A549 (cell line): ENCODE measurements around the gene VCL. TPM values are rescaled to one million over a fixed set of nuclear protein-coding genes. Genes with fewer than 3 reads are reported as not detected.

ENCODE experiments used
- BHLHE40 ChIP-seq: IDR thresholded peaks from 2 replicates; pipeline ENCODE4 v1.6.1; 2012; ENCODE audit warnings: low read depth, low read length, inconsistent platforms
- CHD2 ChIP-seq: fragments of 150-350 bp; IDR thresholded peaks from 2 replicates; pipeline ENCODE4 v1.6.1; 2014; ENCODE audit warnings: low read length; ENCODE audit not compliant: partially characterized antibody
- CHD4 ChIP-seq: fragments of 200-600 bp; sonication (generic); IDR thresholded peaks from 2 replicates; pipeline ENCODE4 v1.6.1; 2016; ENCODE audit warnings: antibody characterized with exemption, mild to moderate bottlenecking, borderline replicate concordance
- EHF ChIP-seq: fragments of 250-450 bp; sonication (Bioruptor Pico); IDR thresholded peaks from 2 replicates; pipeline ENCODE4 v1.5.0; 2020; ENCODE audit warnings: mild to moderate bottlenecking
- EHMT2 ChIP-seq: fragments of 200-600 bp; sonication (generic); IDR thresholded peaks from 2 replicates; pipeline ENCODE4 v1.6.1; 2016; ENCODE audit warnings: antibody characterized with exemption, low read depth, mild to moderate bottlenecking, moderate library complexity
- EP300 ChIP-seq, 2 experiments: fragments of >200 bp; sonication (Bioruptor Twin); formaldehyde crosslinking; IDR thresholded peaks; 2 replicates in 1 of 2; 3 replicates in 1 of 2; pipeline ENCODE4 v1.6.1; 2016 to 2017
- FOSL2 ChIP-seq, 2 experiments: fragments of 450-650 bp in 1 of 2; fragments of >200 bp in 1 of 2; sonication (Bioruptor Twin) in 1 of 2; formaldehyde crosslinking; IDR thresholded peaks; 2 replicates each; pipeline versions ENCODE4 v1.5.0 to v1.6.1; 2016 to 2020; ENCODE audit warnings: mild to moderate bottlenecking in 1 of 2, moderate library complexity in 1 of 2
- HEYL ChIP-seq: fragments of 250-450 bp; sonication (Bioruptor Pico); IDR thresholded peaks from 2 replicates; pipeline ENCODE4 v1.8.0; 2021; ENCODE audit warnings: mild to moderate bottlenecking, moderate library complexity
- HOXA7 ChIP-seq: fragments of 250-450 bp; sonication (Bioruptor Pico); IDR thresholded peaks from 2 replicates; pipeline ENCODE4 v1.5.0; 2020; ENCODE audit warnings: mild to moderate bottlenecking, moderate library complexity
- HOXB13 ChIP-seq: fragments of 250-450 bp; sonication (Bioruptor Pico); IDR thresholded peaks from 2 replicates; pipeline ENCODE4 v1.5.0; 2020; ENCODE audit warnings: low read depth, mild to moderate bottlenecking, moderate library complexity
- HOXB5 ChIP-seq: fragments of 250-450 bp; sonication (Bioruptor Pico); IDR thresholded peaks from 2 replicates; pipeline ENCODE4 v1.5.0; 2020; ENCODE audit warnings: mild to moderate bottlenecking, moderate library complexity
- KDM1A ChIP-seq: fragments of 200-600 bp; sonication (generic); IDR thresholded peaks from 2 replicates; pipeline ENCODE4 v1.6.1; 2016; ENCODE audit warnings: low read depth, mild to moderate bottlenecking
- KDM5A ChIP-seq: fragments of 200-600 bp; sonication (generic); IDR thresholded peaks from 2 replicates; pipeline ENCODE4 v1.6.1; 2016; ENCODE audit warnings: antibody characterized with exemption, mild to moderate bottlenecking
- MAZ ChIP-seq: fragments of 150-350 bp; IDR thresholded peaks from 2 replicates; pipeline ENCODE4 v1.6.1; 2014; ENCODE audit warnings: antibody characterized with exemption, low read depth, low read length, borderline replicate concordance
- MYC ChIP-seq: IDR thresholded peaks from 2 replicates; pipeline ENCODE4 v1.6.1; 2012; ENCODE audit warnings: mild to moderate bottlenecking, inconsistent platforms, low read length, improper control_type of control experiment, borderline replicate concordance
- NPAS2 ChIP-seq: fragments of 250-450 bp; sonication (Bioruptor Pico); IDR thresholded peaks from 2 replicates; pipeline ENCODE4 v1.8.0; 2022; ENCODE audit warnings: mild to moderate bottlenecking, moderate library complexity, borderline replicate concordance
- POLR2A ChIP-seq: IDR thresholded peaks from 2 replicates; pipeline ENCODE4 v1.6.1; 2012; ENCODE audit warnings: mild to moderate bottlenecking, low read length
- POLR2AphosphoS2 ChIP-seq: conservative IDR thresholded peaks from 2 replicates; pipeline ENCODE4 v1.6.1; 2012; ENCODE audit warnings: low read length, improper control_type of control experiment, inconsistent platforms
- RAD21 ChIP-seq, 2 experiments: fragments of >200 bp in 1 of 2; sonication (Bioruptor Twin) in 1 of 2; formaldehyde crosslinking in 1 of 2; IDR thresholded peaks in 1 of 2; conservative IDR thresholded peaks in 1 of 2; 2 replicates in 1 of 2; 3 replicates in 1 of 2; pipeline ENCODE4 v1.6.1; 2012 to 2018; ENCODE audit warnings: inconsistent platforms in 1 of 2
- RFX5 ChIP-seq: fragments of 450-650 bp; IDR thresholded peaks from 2 replicates; pipeline ENCODE4 v1.7.1; 2014; ENCODE audit warnings: antibody characterized with exemption, mild to moderate bottlenecking, moderate library complexity
- SMC3 ChIP-seq: fragments of >200 bp; sonication (Bioruptor Twin); formaldehyde crosslinking; IDR thresholded peaks from 3 replicates; pipeline ENCODE4 v1.6.1; 2018; ENCODE audit warnings: inconsistent platforms
- SREBF2 ChIP-seq: fragments of 450-650 bp; IDR thresholded peaks from 2 replicates; pipeline ENCODE4 v1.6.1; 2014; ENCODE audit warnings: mild to moderate bottlenecking, moderate library complexity
- TFCP2L1 ChIP-seq: fragments of 250-450 bp; sonication (Bioruptor Pico); IDR thresholded peaks from 2 replicates; pipeline ENCODE4 v1.5.0; 2021; ENCODE audit warnings: mild to moderate bottlenecking
- TP53 ChIP-seq: fragments of 250-450 bp; sonication (Bioruptor Pico); IDR thresholded peaks from 2 replicates; pipeline ENCODE4 v1.5.0; 2021; ENCODE audit warnings: mild to moderate bottlenecking, moderate library complexity
- ZC3H11A ChIP-seq: fragments of 450-650 bp; IDR thresholded peaks from 2 replicates; pipeline ENCODE4 v1.6.1; 2014; ENCODE audit warnings: antibody characterized with exemption, mild to moderate bottlenecking
- ZFP36 ChIP-seq: fragments of 450-650 bp; IDR thresholded peaks from 2 replicates; pipeline ENCODE4 v1.6.1; 2014; ENCODE audit warnings: borderline replicate concordance; ENCODE audit not compliant: partially characterized antibody
- ZNF302 ChIP-seq: fragments of 250-450 bp; sonication (Bioruptor Pico); IDR thresholded peaks from 2 replicates; pipeline ENCODE4 v1.9.0; 2021; ENCODE audit warnings: inconsistent platforms, mild to moderate bottlenecking, moderate library complexity
- ZSCAN20 ChIP-seq: fragments of 250-450 bp; sonication (Bioruptor Pico); IDR thresholded peaks from 2 replicates; pipeline ENCODE4 v1.8.0; 2022; ENCODE audit warnings: mild to moderate bottlenecking, moderate library complexity
- polyA plus RNA-seq, 4 experiments: library from polyadenylated mRNA; depleted of rRNA in 3 of 4; stranded (reverse); fragments of >200 nt; fragmentation: RNase III in 1 of 4; extraction: RNeasy Plus Mini Kit Qiagen cat#74134 plus additional on column Dnase treatment in 1 of 4; gene quantifications; 2 replicates in 3 of 4; 3 replicates in 1 of 4; pipeline ENCODE4 v1.2.3, GENCODE V29; 2011 to 2017
- TF ChIP-seq, protein P1 (sequence below): fragments of >200 bp; sonication (Bioruptor Twin); formaldehyde crosslinking; IDR thresholded peaks from 3 replicates; pipeline ENCODE4 v1.6.1; 2016
- TF ChIP-seq, protein P2 (sequence below): IDR thresholded peaks from 2 replicates; pipeline ENCODE4 v1.6.1; 2012
- TF ChIP-seq, protein P3 (sequence below): fragments of 250-450 bp; sonication (Bioruptor Pico); IDR thresholded peaks from 2 replicates; pipeline ENCODE4 v1.5.0; 2021; ENCODE audit warnings: mild to moderate bottlenecking, moderate library complexity, borderline replicate concordance
- TF ChIP-seq, protein P4 (sequence below): fragments of >200 bp; sonication (Bioruptor Twin); formaldehyde crosslinking; IDR thresholded peaks from 2 replicates; pipeline ENCODE4 v1.6.1; 2016
- TF ChIP-seq, protein P5 (sequence below): fragments of 450-650 bp; IDR thresholded peaks from 2 replicates; pipeline ENCODE4 v1.6.1; 2014; ENCODE audit warnings: antibody characterized with exemption
- TF ChIP-seq, protein P6 (sequence below): fragments of 250-450 bp; sonication (Bioruptor Pico); IDR thresholded peaks from 2 replicates; pipeline ENCODE4 v1.5.0; 2020; ENCODE audit warnings: low read depth, mild to moderate bottlenecking, moderate library complexity
- TF ChIP-seq, protein P7 (sequence below): IDR thresholded peaks from 2 replicates; pipeline ENCODE4 v1.6.1; 2012; ENCODE audit warnings: low read depth, borderline replicate concordance

Gene VCL
- polyA plus RNA-seq, 2 of the 4 experiments (the other 2 are of a cell fraction) = 101 to 112 TPM

DNA sequence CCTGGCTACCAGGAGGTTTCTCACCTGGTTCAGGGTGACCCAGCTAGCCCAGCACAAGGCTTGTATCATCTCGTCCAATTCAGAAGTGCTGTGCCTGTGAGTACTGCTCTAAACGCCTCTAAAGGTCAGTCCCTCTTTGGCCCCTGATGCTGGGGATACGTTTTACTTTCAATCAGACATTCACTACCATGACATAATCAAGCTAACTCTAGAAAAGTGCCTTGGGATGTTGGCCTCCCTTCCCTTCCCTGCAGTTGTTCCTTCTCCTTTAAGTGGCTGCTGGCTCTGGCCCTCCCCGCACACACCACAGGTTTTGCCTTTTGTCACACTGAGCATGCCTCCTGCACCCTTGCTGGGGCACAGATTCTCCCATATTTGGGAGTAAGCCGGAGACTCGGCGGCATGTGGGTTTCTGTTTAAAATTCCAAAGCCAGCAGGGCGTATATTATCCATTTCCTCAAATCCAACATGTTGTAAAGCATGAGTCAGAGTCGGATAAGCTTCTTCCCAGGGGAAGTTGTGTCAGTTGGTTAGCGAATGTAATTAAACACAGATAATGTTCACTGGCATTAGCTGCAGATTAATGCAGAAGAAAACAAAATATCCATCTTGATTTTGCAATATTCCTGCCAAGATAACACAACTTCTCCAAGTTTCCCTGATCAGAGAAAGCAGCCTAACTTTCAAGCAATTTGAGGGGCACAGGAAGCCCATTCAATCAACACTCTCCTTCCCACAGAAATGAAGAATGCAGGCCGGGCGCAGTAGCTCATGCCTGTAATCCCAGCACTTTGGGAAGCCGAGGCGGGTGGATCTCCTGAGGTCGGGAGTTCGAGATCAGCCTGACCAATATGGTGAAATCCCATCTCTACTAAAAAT, 31.8 kb upstream of the VCL start (continued):
- TF ChIP-seq, protein P1, sequence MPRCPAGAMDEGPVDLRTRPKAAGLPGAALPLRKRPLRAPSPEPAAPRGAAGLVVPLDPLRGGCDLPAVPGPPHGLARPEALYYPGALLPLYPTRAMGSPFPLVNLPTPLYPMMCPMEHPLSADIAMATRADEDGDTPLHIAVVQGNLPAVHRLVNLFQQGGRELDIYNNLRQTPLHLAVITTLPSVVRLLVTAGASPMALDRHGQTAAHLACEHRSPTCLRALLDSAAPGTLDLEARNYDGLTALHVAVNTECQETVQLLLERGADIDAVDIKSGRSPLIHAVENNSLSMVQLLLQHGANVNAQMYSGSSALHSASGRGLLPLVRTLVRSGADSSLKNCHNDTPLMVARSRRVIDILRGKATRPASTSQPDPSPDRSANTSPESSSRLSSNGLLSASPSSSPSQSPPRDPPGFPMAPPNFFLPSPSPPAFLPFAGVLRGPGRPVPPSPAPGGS = 0 out of 3 replicates have a peak, but pooled peaks have one; percentile 9
- TF ChIP-seq, protein P2, sequence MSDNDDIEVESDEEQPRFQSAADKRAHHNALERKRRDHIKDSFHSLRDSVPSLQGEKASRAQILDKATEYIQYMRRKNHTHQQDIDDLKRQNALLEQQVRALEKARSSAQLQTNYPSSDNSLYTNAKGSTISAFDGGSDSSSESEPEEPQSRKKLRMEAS = peak; percentile 90
- TF ChIP-seq, protein P3, sequence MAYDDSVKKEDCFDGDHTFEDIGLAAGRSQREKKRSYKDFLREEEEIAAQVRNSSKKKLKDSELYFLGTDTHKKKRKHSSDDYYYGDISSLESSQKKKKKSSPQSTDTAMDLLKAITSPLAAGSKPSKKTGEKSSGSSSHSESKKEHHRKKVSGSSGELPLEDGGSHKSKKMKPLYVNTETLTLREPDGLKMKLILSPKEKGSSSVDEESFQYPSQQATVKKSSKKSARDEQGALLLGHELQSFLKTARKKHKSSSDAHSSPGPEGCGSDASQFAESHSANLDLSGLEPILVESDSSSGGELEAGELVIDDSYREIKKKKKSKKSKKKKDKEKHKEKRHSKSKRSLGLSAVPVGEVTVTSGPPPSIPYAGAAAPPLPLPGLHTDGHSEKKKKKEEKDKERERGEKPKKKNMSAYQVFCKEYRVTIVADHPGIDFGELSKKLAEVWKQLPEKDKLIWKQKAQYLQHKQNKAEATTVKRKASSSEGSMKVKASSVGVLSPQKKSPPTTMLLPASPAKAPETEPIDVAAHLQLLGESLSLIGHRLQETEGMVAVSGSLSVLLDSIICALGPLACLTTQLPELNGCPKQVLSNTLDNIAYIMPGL (CRISPR knock-in tag) = no peak
- TF ChIP-seq NPAS2 (CRISPR knock-in tag) = no peak
- no peak for TF ChIP-seq KDM5A
- no peak for TF ChIP-seq SMC3
- TF ChIP-seq, protein P4, sequence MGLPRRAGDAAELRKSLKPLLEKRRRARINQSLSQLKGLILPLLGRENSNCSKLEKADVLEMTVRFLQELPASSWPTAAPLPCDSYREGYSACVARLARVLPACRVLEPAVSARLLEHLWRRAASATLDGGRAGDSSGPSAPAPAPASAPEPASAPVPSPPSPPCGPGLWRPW = no peak
- no peak for TF ChIP-seq HOXA7 (CRISPR knock-in tag)
- TF ChIP-seq MYC = no peak
- TF ChIP-seq TP53 (CRISPR knock-in tag) = no peak
- TF ChIP-seq CHD2 = no peak
- TF ChIP-seq BHLHE40 = no peak
- no peak for TF ChIP-seq RFX5
- TF ChIP-seq ZFP36 = peak; percentile 71
- TF ChIP-seq SREBF2 = peak; percentile 17; the same call in 1 of the 2 replicates
- TF ChIP-seq, protein P5, sequence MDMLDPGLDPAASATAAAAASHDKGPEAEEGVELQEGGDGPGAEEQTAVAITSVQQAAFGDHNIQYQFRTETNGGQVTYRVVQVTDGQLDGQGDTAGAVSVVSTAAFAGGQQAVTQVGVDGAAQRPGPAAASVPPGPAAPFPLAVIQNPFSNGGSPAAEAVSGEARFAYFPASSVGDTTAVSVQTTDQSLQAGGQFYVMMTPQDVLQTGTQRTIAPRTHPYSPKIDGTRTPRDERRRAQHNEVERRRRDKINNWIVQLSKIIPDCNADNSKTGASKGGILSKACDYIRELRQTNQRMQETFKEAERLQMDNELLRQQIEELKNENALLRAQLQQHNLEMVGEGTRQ = no peak
- no peak for TF ChIP-seq HEYL (CRISPR knock-in tag)
- TF ChIP-seq POLR2AphosphoS2 = no peak
- TF ChIP-seq RAD21 (conservative IDR thresholded peaks at IDR 0.05 in 1 of 2, IDR thresholded peaks at IDR 0.05 in 1 of 2) = peak in 1 of 2 experiments; percentile 10; a peak in 1 of 5 replicates
- TF ChIP-seq EHMT2 = no peak
- no peak for TF ChIP-seq TFCP2L1 (CRISPR knock-in tag)
- no peak for TF ChIP-seq ZNF302 (CRISPR knock-in tag)
- TF ChIP-seq, protein P6, sequence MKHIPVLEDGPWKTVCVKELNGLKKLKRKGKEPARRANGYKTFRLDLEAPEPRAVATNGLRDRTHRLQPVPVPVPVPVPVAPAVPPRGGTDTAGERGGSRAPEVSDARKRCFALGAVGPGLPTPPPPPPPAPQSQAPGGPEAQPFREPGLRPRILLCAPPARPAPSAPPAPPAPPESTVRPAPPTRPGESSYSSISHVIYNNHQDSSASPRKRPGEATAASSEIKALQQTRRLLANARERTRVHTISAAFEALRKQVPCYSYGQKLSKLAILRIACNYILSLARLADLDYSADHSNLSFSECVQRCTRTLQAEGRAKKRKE (CRISPR knock-in tag) = no peak
- TF ChIP-seq ZC3H11A = no peak
- TF ChIP-seq, protein P7, sequence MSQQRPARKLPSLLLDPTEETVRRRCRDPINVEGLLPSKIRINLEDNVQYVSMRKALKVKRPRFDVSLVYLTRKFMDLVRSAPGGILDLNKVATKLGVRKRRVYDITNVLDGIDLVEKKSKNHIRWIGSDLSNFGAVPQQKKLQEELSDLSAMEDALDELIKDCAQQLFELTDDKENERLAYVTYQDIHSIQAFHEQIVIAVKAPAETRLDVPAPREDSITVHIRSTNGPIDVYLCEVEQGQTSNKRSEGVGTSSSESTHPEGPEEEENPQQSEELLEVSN = peak; percentile 79; the same call in 1 of the 2 replicates
- no peak for TF ChIP-seq HOXB13 (CRISPR knock-in tag)
- peak; percentile 43 for TF ChIP-seq POLR2A
- 0 out of 2 replicates have a peak, but pooled peaks have one; percentile 57 for TF ChIP-seq HOXB5 (CRISPR knock-in tag)
- TF ChIP-seq ZSCAN20 = no peak
- peak in 1 of 2 experiments; percentile 54; a peak in 1 of 5 replicates for TF ChIP-seq EP300 (IDR thresholded peaks at IDR 0.05)
- peak; percentile 67 for TF ChIP-seq FOSL2 (IDR thresholded peaks at IDR 0.05)
- peak; percentile 93 for TF ChIP-seq FOSL2 (CRISPR knock-in tag; IDR thresholded peaks at IDR 0.05)
- TF ChIP-seq CHD4 = no peak
- TF ChIP-seq KDM1A = no peak
- no peak for TF ChIP-seq MAZ
- 0 out of 2 replicates have a peak, but pooled peaks have one; percentile 36 for TF ChIP-seq EHF (CRISPR knock-in tag)
